SK-N-DZ (cell line): Measurements from ENCODE around the gene OLFM2.
"Not testable (repeated sequence)": the region's sequence is repeated elsewhere in the genome, so short reads cannot be mapped to it uniquely, and the experiment has no call there.

Experiments
- DNase-seq: peaks from one replicate; pipeline ENCODE4 v3.0.0-alpha.2; 2015; ENCODE audit warnings: low spot score

The OLFM2 gene

DNA sequence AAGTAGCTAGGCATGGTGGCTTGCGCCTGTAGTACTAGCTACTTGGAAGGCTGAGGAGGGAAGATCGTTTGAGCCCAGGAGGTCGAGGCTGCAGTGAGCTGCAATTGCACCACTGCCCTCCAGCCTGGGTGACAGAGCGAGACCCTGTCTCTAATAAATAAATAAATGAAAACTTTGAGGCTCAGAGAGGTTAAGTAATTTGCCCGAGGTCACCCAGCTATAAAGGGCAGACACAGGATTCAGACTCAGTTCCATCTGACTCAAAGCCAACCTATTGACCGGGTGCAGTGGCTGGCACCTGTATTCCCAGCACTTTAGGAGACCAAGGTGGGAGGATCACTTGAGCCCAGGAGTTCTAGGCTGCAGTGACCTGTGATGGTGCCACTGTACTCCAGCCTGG lies 7.4 kb upstream of the OLFM2 start:
- no peak for DNase-seq

- no peak for DNase-seq
Measured at GRCh38 chr19:9941671-9942070, 5.4 kb upstream of the OLFM2 start.

- no peak for DNase-seq
Measured at GRCh38 chr19:9941231-9941630, 4.9 kb upstream of the OLFM2 start.

- DNase-seq = no peak
Measured at GRCh38 chr19:9940778-9941177, 4.5 kb upstream of the OLFM2 start.

- DNase-seq = no peak
Measured at GRCh38 chr19:9939301-9939913, 3.1 kb upstream of the OLFM2 start.

- DNase-seq = no peak
Measured at GRCh38 chr19:9937001-9937411, 691 bp upstream of the OLFM2 start.

- no peak for DNase-seq
Measured at GRCh38 chr19:9935506-9936325, 599 bp downstream of the OLFM2 start.

GRCh38 chr19:9934132-9934950 lies 2.0 kb downstream of the OLFM2 start:
- DNase-seq = peak; percentile 57

GRCh38 chr19:9932835-9933234 lies 3.5 kb downstream of the OLFM2 start:
- DNase-seq = no peak

- DNase-seq = no peak
Measured at GRCh38 chr19:9931629-9932028, 4.7 kb downstream of the OLFM2 start.

DNA sequence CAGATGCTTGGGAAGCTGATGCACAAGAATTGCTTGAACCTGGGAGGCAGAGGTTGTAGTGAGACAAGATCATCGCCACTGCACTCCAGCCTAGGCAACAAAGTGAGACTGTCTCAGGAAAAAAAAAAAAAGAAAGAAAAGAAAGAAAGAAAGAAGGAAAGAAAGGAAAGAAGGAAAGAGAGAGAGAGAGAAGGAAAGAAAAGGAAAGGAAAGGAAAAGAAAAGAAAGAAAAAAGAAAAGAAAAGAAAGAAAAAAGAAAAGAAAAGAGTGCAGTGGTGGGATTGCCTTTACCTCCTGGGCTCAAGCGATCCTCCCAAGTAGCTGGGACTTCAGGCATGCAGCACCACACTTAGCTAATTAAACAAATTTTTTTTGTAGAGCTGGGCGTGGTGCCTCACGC lies 12.9 kb downstream of the OLFM2 start:
- no peak for DNase-seq

DNA sequence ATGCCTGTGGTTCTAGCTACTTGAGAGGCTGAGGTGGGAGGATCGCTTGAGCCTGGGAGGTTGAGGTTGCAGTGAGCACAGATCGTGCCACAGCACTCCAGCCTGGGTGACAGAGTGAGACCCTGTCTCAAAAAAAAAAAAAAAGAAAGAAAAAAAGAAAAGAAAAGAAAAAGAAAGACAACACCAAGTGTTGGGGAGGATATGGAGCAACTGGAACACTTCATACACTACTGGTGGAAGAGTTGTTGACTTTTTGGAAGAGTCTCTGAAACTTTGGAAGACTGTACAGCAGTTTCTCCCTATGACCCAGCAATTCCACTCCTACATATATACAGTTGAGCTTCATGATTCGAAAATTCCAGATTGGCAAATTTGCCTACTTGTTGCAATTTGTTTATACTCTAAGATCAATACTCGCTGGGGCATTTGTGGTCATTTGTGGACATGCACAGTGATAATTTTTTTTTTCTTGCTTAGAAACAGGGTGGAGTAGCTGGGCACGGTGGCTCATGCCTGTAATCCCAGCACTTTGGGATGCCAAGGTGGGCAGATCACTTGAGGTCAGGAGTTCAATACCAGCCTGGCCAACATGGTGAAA lies 13.4 kb downstream of the OLFM2 start:
- DNase-seq = not testable (repeated sequence)

DNA sequence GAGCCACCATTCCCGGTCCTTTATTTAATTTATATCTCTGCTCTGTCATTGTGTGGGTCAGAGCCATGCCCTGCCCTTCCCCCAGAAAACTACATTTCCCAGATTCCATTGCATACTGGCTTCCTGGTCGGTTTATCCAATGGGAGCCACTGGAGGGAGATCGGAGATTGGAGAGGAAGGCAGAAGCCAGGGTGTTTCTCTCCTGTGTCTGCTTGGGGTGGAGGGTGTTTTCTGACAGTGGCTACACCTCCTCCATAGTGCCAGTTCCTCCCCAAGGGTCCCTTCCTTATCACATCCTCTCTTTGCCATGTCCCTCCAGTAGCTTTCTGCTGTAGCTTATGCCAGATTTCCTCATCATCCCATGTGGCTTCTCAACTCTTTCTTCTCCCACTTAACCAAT lies 19.0 kb downstream of the OLFM2 start:
- DNase-seq = peak; percentile 81

- DNase-seq = no peak
Measured at GRCh38 chr19:9916719-9917118, 19.6 kb downstream of the OLFM2 start.

GRCh38 chr19:9914315-9915207 lies 21.8 kb downstream of the OLFM2 start:
- peak; percentile 74 for DNase-seq

DNA sequence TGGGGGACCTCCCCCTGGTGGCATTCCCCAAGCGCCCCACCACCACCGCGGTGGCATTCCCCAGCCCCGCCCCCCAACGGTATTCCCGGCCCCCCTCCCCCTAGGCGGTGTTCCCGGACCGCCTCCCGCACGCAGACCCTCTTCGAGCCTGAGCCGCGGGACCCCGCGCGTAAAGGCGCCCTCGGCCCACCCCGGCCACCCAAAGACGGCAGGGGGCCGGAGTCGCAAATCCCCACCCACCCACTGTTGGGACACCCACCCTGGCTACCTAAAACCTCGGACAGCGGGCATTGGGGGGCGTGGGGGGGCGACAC lies 22.4 kb downstream of the OLFM2 start:
- DNase-seq = no peak

GRCh38 chr19:9913237-9914000 lies 22.9 kb downstream of the OLFM2 start:
- DNase-seq = no peak

DNA sequence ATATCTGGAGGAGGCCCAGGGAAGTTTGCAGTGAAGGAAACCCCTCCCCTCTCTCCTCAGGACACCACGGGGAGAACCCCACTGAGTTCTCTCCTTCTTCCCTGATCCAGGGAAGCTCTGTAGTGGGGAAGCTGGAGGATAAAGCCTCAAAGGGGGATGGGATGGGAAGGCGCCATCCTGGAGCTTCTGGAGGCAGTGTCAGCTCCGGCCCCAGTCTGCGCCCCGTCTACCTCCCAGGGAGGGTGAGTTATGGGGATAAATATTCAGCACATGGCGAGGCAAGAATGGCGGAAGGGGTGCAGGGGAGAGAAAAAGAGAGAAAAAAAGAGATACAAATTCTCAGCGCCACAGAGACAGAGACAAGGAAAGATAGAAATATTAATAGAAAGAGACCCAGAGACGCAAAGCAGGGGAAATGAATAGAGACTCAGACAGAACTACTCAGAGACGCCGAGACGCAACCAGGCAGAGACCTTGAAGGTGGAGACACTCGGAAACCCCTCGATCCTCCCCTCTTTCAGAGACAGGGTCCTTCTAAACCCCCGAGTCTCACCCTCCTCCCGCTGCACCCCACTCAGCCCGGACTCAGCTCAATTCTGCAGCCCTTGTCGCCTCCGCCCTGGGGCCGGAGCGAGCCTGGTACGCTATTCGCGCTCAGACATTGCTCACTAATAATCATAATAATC lies 23.6 kb downstream of the OLFM2 start:
- DNase-seq = no peak

DNA sequence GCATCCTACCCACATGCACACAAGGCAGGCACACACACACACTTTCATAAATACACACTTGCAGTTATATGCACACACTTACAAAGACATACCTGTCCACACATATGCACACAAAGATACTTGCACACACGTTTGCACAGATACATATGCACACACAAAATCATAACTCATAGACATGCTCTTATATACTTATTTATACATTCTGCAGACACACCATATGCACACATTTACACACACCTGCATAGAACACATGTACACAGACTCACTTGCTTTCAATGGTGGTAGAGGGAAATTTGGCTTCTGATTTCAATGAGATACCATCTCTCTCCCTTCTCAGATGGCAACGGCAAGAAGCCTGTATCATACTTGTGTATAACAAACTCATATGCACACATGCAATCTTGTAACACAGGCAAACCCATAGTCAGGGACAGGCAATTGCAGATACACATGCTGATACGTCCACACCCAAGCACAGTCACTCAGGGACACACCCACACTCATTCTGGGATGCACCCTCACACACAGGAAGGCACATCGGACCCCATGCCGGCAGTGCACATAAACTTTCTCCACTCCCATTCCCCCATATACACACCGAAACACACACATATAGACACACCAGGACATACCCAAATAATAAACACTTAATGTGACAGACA lies 24.7 kb downstream of the OLFM2 start:
- DNase-seq = no peak
